HG02840 (cell line): ENCODE results near the gene TRIM15.
"Not testable (repeated sequence)": the region's sequence is repeated elsewhere in the genome, so short reads cannot be mapped to it uniquely, and the experiment has no call there.

Experiments used
- ATAC-seq: cut with Tn5 transposase; IDR thresholded peaks from one replicate; pipeline ENCODE4 v1.9.1; 2021; ENCODE audit warnings: mild to moderate bottlenecking, moderate library complexity, moderate number of reproducible peaks; ENCODE audit not compliant: unreplicated experiment, low FRiP score

Gene TRIM15

GRCh38 chr6:30221395-30221794 lies 58.0 kb downstream of the TRIM15 start:
- not testable (repeated sequence) for ATAC-seq

GRCh38 chr6:30221956-30222355 lies 58.6 kb downstream of the TRIM15 start:
- ATAC-seq: not testable (repeated sequence)
